ENCODE data around the gene FGF16.

- TF ChIP-seq CTCF (IDR thresholded peaks at IDR 0.05; ENCODE audit: borderline replicate concordance, extremely low read depth, low read length, poor library complexity, severe bottlenecking) (no peak), EZH2 (IDR thresholded peaks at IDR 0.05; ENCODE audit: borderline replicate concordance, low read depth, low read length, severe bottlenecking) (no peak)
Measured at GRCh38 chrX:77444545-77444944, 2.6 kb upstream of the FGF16 start.

Data from DND-41 (cell line).